Measurements from ENCODE around the gene ACADSB. TPM values are rescaled to one million over a fixed set of nuclear protein-coding genes. Genes with fewer than 3 reads are reported as not detected.
A peak's percentile ranks its signal among the peaks of the same experiment; 100 is the strongest.

Gene ACADSB
- polyA plus RNA-seq, 3 donors = 3.9 to 14.7 (median 7.5) TPM

- Histone ChIP-seq H3K9me3 (replicated peaks in 1 of 2; ENCODE audit: control insufficient read depth in 1 of 2, insufficient read depth in 1 of 2, low read length in 2 of 2) (no peaks in the 10 kb centered on the region), H3K27ac (ENCODE audit: low read depth in 1 of 2, low read length in 2 of 2) (no peak overlapping the region), H2AFZ (ENCODE audit: insufficient read depth, low read depth, low read length, poor library complexity, severe bottlenecking) (no peak overlapping the region), H3K36me3 (replicated peaks in 1 of 2; ENCODE audit: control insufficient read depth in 1 of 2, insufficient read depth in 2 of 2, low read length in 2 of 2) (peaks cover 0 to 11% of the 10 kb centered on the region in 2 donors), H3K79me2 (ENCODE audit: insufficient read depth, low read length) (no peaks in the 10 kb centered on the region), H3K4me1 (ENCODE audit: control insufficient read depth in 1 of 2, insufficient read depth in 2 of 2, low read length in 2 of 2) (peaks cover 14 to 16% of the 10 kb centered on the region in 2 donors), H3K4me3 (replicated peaks in 1 of 3; ENCODE audit: low read depth in 2 of 3, low read length in 3 of 3) (no peak overlapping the region), H3K4me2 (replicated peaks; ENCODE audit: extremely low read depth, low read length, poor library complexity, severe bottlenecking) (no peak overlapping the region), H3K9ac (ENCODE audit: insufficient read depth, low read length, poor library complexity, severe bottlenecking) (no peak overlapping the region), H3K27me3 (ENCODE audit: control insufficient read depth in 2 of 2, insufficient read depth in 2 of 2, low read length in 2 of 2) (no peaks in the 10 kb centered on the region), H4K20me1 (ENCODE audit: insufficient read depth, low read length) (no peaks in the 10 kb centered on the region)
- Mint-ChIP-seq H3K9me3 (no peaks in the 10 kb centered on the region), H3K27ac (no peak overlapping the region), H3K36me3 (peaks cover 17 to 19% of the 10 kb centered on the region in 2 donors), H3K4me1 (peaks cover 13% of the 10 kb centered on the region), H3K4me3 (no peak overlapping the region), H3K27me3 (ENCODE audit: low read depth in 3 of 3) (no peaks in the 10 kb centered on the region)
- intact Hi-C loops (cut with micrococcal nuclease) = no loop called here
- TF ChIP-seq CTCF (IDR thresholded peaks at IDR 0.05) = no peak
- 100% methylated on average over 2 of the region's 6 CpGs for WGBS (ENCODE audit: insufficient coverage)
- DNase-seq = no peak
These were observed 24.9 kb upstream of the ACADSB start for GRCh38 chr10:122983898-122984297.

GRCh38 chr10:122984708-122985107, 24.1 kb upstream of the ACADSB start:
- Histone ChIP-seq H3K36me3 (replicated peaks in 1 of 2; ENCODE audit: control insufficient read depth in 1 of 2, insufficient read depth in 2 of 2, low read length in 2 of 2) (peaks cover 0 to 11% of the 10 kb centered on the region in 2 donors), H3K79me2 (ENCODE audit: insufficient read depth, low read length) (no peaks in the 10 kb centered on the region), H3K4me1 (ENCODE audit: control insufficient read depth in 1 of 2, insufficient read depth in 2 of 2, low read length in 2 of 2) (peaks cover 10 to 12% of the 10 kb centered on the region in 2 donors), H3K27ac (ENCODE audit: low read depth in 1 of 2, low read length in 2 of 2) (no peak overlapping the region), H3K4me2 (replicated peaks; ENCODE audit: extremely low read depth, low read length, poor library complexity, severe bottlenecking) (no peak overlapping the region), H3K4me3 (replicated peaks in 1 of 3; ENCODE audit: low read depth in 2 of 3, low read length in 3 of 3) (no peak overlapping the region), H4K20me1 (ENCODE audit: insufficient read depth, low read length) (no peaks in the 10 kb centered on the region), H3K27me3 (ENCODE audit: control insufficient read depth in 2 of 2, insufficient read depth in 2 of 2, low read length in 2 of 2) (no peaks in the 10 kb centered on the region), H3K9ac (ENCODE audit: insufficient read depth, low read length, poor library complexity, severe bottlenecking) (no peak overlapping the region), H3K9me3 (replicated peaks in 1 of 2; ENCODE audit: control insufficient read depth in 1 of 2, insufficient read depth in 1 of 2, low read length in 2 of 2) (no peaks in the 10 kb centered on the region), H2AFZ (ENCODE audit: insufficient read depth, low read depth, low read length, poor library complexity, severe bottlenecking) (no peak overlapping the region)
- peaks cover 17 to 19% of the 10 kb centered on the region in 2 donors for H3K36me3 Mint-ChIP-seq
- no peak overlapping the region for H3K4me3 Mint-ChIP-seq
- TF ChIP-seq CTCF (IDR thresholded peaks at IDR 0.05) = no peak
- intact Hi-C loops (cut with micrococcal nuclease) = no loop called here
- WGBS (ENCODE audit: insufficient coverage) = 100% methylated on average over 1 of the region's 2 CpGs
- H3K27me3 Mint-ChIP-seq (ENCODE audit: low read depth in 3 of 3) = no peaks in the 10 kb centered on the region
- H3K4me1 Mint-ChIP-seq = peaks cover 12% of the 10 kb centered on the region
- no peaks in the 10 kb centered on the region for H3K9me3 Mint-ChIP-seq
- peak overlapping the region in 1 of 7 donors; percentile 74 for H3K27ac Mint-ChIP-seq
- DNase-seq = no peak

All from CD14-positive monocyte (primary cell).